Dedifferentiated amniotic fluid mesenchymal stem cell (primary cell): Measurements from ENCODE around the gene HMGCL.
A peak's percentile ranks its signal among the peaks of the same experiment; 100 is the strongest.

ENCODE experiments used
- DNase-seq: peaks from one replicate; pipeline ENCODE4 v3.0.0-alpha.2; 2016; ENCODE audit errors: extremely low spot score

HMGCL gene

GRCh38 chr1:23776217-23776616 is 49.0 kb downstream of the HMGCL start:
- DNase-seq: no peak

- DNase-seq: no peak
Measured at GRCh38 chr1:23774174-23774880, 50.9 kb downstream of the HMGCL start.

- DNase-seq: no peak
Measured at GRCh38 chr1:23772854-23773242, 52.4 kb downstream of the HMGCL start.

- DNase-seq: peak; percentile 87
Measured at GRCh38 chr1:23772049-23772853, 53.0 kb downstream of the HMGCL start.

- no peak for DNase-seq
Measured at GRCh38 chr1:23768733-23769132, 56.5 kb downstream of the HMGCL start.

GRCh38 chr1:23763041-23763577 is 62.1 kb downstream of the HMGCL start:
- no peak for DNase-seq

- DNase-seq: no peak
Measured at GRCh38 chr1:23759277-23759676, 66.0 kb downstream of the HMGCL start.

- DNase-seq: no peak
Measured at GRCh38 chr1:23757812-23758211, 67.4 kb downstream of the HMGCL start.

- DNase-seq: no peak
Measured at GRCh38 chr1:23756676-23757075, 68.6 kb downstream of the HMGCL start.

GRCh38 chr1:23752909-23753308 is 72.3 kb downstream of the HMGCL start:
- DNase-seq: no peak
